A549 (cell line): ENCODE measurements around the gene SGO1. TPM values are rescaled to one million over a fixed set of nuclear protein-coding genes. Genes with fewer than 3 reads are reported as not detected.

Experiments
- ATAC-seq, 2 experiments: fragments of 200-7000 bp in 1 of 2; fragments of >200 bp in 1 of 2; cut with Nextera tagmentation in 1 of 2; cut with Tn5 transposase in 1 of 2; 3 replicates each; pipeline versions ENCODE4 v1.8.0 to v1.9.1; 2018 to 2020; ENCODE audit warnings: mild to moderate bottlenecking in 1 of 2, moderate library complexity in 1 of 2
- CTCF ChIA-PET: fragments of 300-600 bp; sonication (Branson Sonifier 250); formaldehyde crosslinking; extraction: SDS; loops from one replicate; lab custom pipeline; 2021; ENCODE audit warnings: antibody characterized with exemption, inconsistent platforms; lab: Yijun Ruan, JAX
- POLR2A ChIA-PET: fragments of 350-600 bp; formaldehyde crosslinking; extraction: SDS; loops from one replicate; lab custom pipeline; 2021; ENCODE audit warnings: antibody characterized with exemption, inconsistent platforms; lab: Yijun Ruan, JAX
- DNase-seq, 2 experiments: peaks; one replicate each; pipeline versions ENCODE4 v3.0.0 to v3.0.0-alpha.2; 2011 to 2016; ENCODE audit warnings: low read depth in 1 of 2, low spot score in 1 of 2
- FAIRE-seq: peaks from 2 replicates; lab custom pipeline; 2011; peaks lifted over from hg19 to GRCh38; lab: Jason Lieb, UNC
- H3K27ac ChIP-seq, 2 experiments: fragments of >200 bp; sonication (Bioruptor Twin); formaldehyde crosslinking; 3 replicates each; pipeline ENCODE4 v1.5.1; 2016 to 2017
- H3K4me1 ChIP-seq: fragments of >200 bp; sonication (Bioruptor Twin); formaldehyde crosslinking; 3 replicates; pipeline ENCODE4 v1.6.1; 2016
- H3K4me2 ChIP-seq: fragments of >200 bp; sonication (Bioruptor Twin); formaldehyde crosslinking; 3 replicates; pipeline ENCODE4 v1.6.1; 2016
- H3K4me3 ChIP-seq: fragments of >200 bp; sonication (Bioruptor Twin); formaldehyde crosslinking; 3 replicates; pipeline ENCODE4 v1.5.1; 2016
- H3K9me3 ChIP-seq: fragments of >200 bp; sonication (Bioruptor Twin); formaldehyde crosslinking; 3 replicates; pipeline ENCODE4 v1.6.1; 2016
- CBX8 ChIP-seq: fragments of 200-600 bp; sonication (generic); IDR thresholded peaks from 2 replicates; pipeline ENCODE4 v1.6.1; 2016
- CEBPB ChIP-seq, 2 experiments: fragments of >200 bp in 1 of 2; sonication (Bioruptor Twin) in 1 of 2; formaldehyde crosslinking in 1 of 2; IDR thresholded peaks; 2 replicates each; pipeline ENCODE4 v1.6.1; 2012 to 2016
- CHD2 ChIP-seq: fragments of 150-350 bp; IDR thresholded peaks from 2 replicates; pipeline ENCODE4 v1.6.1; 2014; ENCODE audit warnings: low read length; ENCODE audit not compliant: partially characterized antibody
- ESRRA ChIP-seq: fragments of 150-350 bp; IDR thresholded peaks from 2 replicates; pipeline ENCODE4 v1.6.1; 2014; ENCODE audit warnings: mild to moderate bottlenecking, low read length, borderline replicate concordance
- FOXS1 ChIP-seq: fragments of 250-450 bp; sonication (Bioruptor Pico); IDR thresholded peaks from 2 replicates; pipeline ENCODE4 v1.5.0; 2020; ENCODE audit warnings: mild to moderate bottlenecking, moderate library complexity
- HES2 ChIP-seq: fragments of >200 bp; sonication (Bioruptor Twin); formaldehyde crosslinking; IDR thresholded peaks from 2 replicates; pipeline ENCODE4 v1.6.1; 2016
- HEYL ChIP-seq: fragments of 250-450 bp; sonication (Bioruptor Pico); IDR thresholded peaks from 2 replicates; pipeline ENCODE4 v1.8.0; 2021; ENCODE audit warnings: mild to moderate bottlenecking, moderate library complexity
- HOXA7 ChIP-seq: fragments of 250-450 bp; sonication (Bioruptor Pico); IDR thresholded peaks from 2 replicates; pipeline ENCODE4 v1.5.0; 2020; ENCODE audit warnings: mild to moderate bottlenecking, moderate library complexity
- JUNB ChIP-seq: fragments of >200 bp; sonication (Bioruptor Twin); formaldehyde crosslinking; IDR thresholded peaks from 2 replicates; pipeline ENCODE4 v1.6.1; 2016
- KDM1A ChIP-seq: fragments of 200-600 bp; sonication (generic); IDR thresholded peaks from 2 replicates; pipeline ENCODE4 v1.6.1; 2016; ENCODE audit warnings: low read depth, mild to moderate bottlenecking
- KDM5A ChIP-seq: fragments of 200-600 bp; sonication (generic); IDR thresholded peaks from 2 replicates; pipeline ENCODE4 v1.6.1; 2016; ENCODE audit warnings: antibody characterized with exemption, mild to moderate bottlenecking
- MAZ ChIP-seq: fragments of 150-350 bp; IDR thresholded peaks from 2 replicates; pipeline ENCODE4 v1.6.1; 2014; ENCODE audit warnings: antibody characterized with exemption, low read depth, low read length, borderline replicate concordance
- MYC ChIP-seq: IDR thresholded peaks from 2 replicates; pipeline ENCODE4 v1.6.1; 2012; ENCODE audit warnings: mild to moderate bottlenecking, inconsistent platforms, low read length, improper control_type of control experiment, borderline replicate concordance
- PHF8 ChIP-seq: fragments of 200-600 bp; sonication (generic); IDR thresholded peaks from 2 replicates; pipeline ENCODE4 v1.6.1; 2016; ENCODE audit warnings: low read depth, mild to moderate bottlenecking, antibody characterized with exemption, moderate library complexity, borderline replicate concordance
- RAD21 ChIP-seq, 2 experiments: fragments of >200 bp in 1 of 2; sonication (Bioruptor Twin) in 1 of 2; formaldehyde crosslinking in 1 of 2; IDR thresholded peaks in 1 of 2; conservative IDR thresholded peaks in 1 of 2; 2 replicates in 1 of 2; 3 replicates in 1 of 2; pipeline ENCODE4 v1.6.1; 2012 to 2018; ENCODE audit warnings: inconsistent platforms in 1 of 2
- RCOR1 ChIP-seq: fragments of 150-350 bp; IDR thresholded peaks from 2 replicates; pipeline ENCODE4 v1.6.1; 2014; ENCODE audit warnings: antibody characterized with exemption, low read length, low read depth
- REST ChIP-seq: fragments of 200-600 bp; sonication (generic); IDR thresholded peaks from 2 replicates; pipeline ENCODE4 v1.6.1; 2016; ENCODE audit warnings: antibody characterized with exemption, mild to moderate bottlenecking, moderate library complexity
- RNF2 ChIP-seq: fragments of 200-600 bp; sonication (generic); IDR thresholded peaks from 2 replicates; pipeline ENCODE4 v1.6.1; 2016; ENCODE audit warnings: low read depth, mild to moderate bottlenecking, antibody characterized with exemption, moderate library complexity, borderline replicate concordance
- ZFP36 ChIP-seq: fragments of 450-650 bp; IDR thresholded peaks from 2 replicates; pipeline ENCODE4 v1.6.1; 2014; ENCODE audit warnings: borderline replicate concordance; ENCODE audit not compliant: partially characterized antibody
- ZNF302 ChIP-seq: fragments of 250-450 bp; sonication (Bioruptor Pico); IDR thresholded peaks from 2 replicates; pipeline ENCODE4 v1.9.0; 2021; ENCODE audit warnings: inconsistent platforms, mild to moderate bottlenecking, moderate library complexity
- WGBS: methylation state at CpG from one replicate; pipeline ENCODE4 v1.1.6; 2017; ENCODE audit errors: missing lambda C conversion rate; 5-methylcytosine and 5-hydroxymethylcytosine counted together
- polyA plus RNA-seq, 4 experiments: library from polyadenylated mRNA; depleted of rRNA in 3 of 4; stranded (reverse); fragments of >200 nt; fragmentation: RNase III in 1 of 4; extraction: RNeasy Plus Mini Kit Qiagen cat#74134 plus additional on column Dnase treatment in 1 of 4; gene quantifications; 2 replicates in 3 of 4; 3 replicates in 1 of 4; pipeline ENCODE4 v1.2.3, GENCODE V29; 2011 to 2017
- TF ChIP-seq, protein P1 (sequence below): fragments of 250-450 bp; sonication (Bioruptor Pico); IDR thresholded peaks from 2 replicates; pipeline ENCODE4 v1.5.0; 2021; ENCODE audit warnings: mild to moderate bottlenecking, moderate library complexity, borderline replicate concordance
- TF ChIP-seq, protein P2 (sequence below): fragments of >200 bp; sonication (Bioruptor Twin); formaldehyde crosslinking; IDR thresholded peaks from 3 replicates; pipeline ENCODE4 v1.5.1; 2016
- TF ChIP-seq, protein P3 (sequence below): fragments of >200 bp; sonication (Bioruptor Twin); formaldehyde crosslinking; IDR thresholded peaks from 3 replicates; pipeline ENCODE4 v1.6.1; 2016

SGO1 gene
- polyA plus RNA-seq, 2 of the 4 experiments (the other 2 are of a cell fraction), result 17.1 to 25.2 TPM

GRCh38 chr3:20232906-20233780, 47.1 kb upstream of the SGO1 start:
- ChIA-PET CTCF (no interaction called here), POLR2A (no interaction called here)
- DNase-seq, result no peak
- H3K4me3 ChIP-seq, result no peak overlapping the region
- 39% methylated on average over 2 of the region's 2 CpGs for WGBS
- TF ChIP-seq REST, result no peak
- TF ChIP-seq, protein P1, sequence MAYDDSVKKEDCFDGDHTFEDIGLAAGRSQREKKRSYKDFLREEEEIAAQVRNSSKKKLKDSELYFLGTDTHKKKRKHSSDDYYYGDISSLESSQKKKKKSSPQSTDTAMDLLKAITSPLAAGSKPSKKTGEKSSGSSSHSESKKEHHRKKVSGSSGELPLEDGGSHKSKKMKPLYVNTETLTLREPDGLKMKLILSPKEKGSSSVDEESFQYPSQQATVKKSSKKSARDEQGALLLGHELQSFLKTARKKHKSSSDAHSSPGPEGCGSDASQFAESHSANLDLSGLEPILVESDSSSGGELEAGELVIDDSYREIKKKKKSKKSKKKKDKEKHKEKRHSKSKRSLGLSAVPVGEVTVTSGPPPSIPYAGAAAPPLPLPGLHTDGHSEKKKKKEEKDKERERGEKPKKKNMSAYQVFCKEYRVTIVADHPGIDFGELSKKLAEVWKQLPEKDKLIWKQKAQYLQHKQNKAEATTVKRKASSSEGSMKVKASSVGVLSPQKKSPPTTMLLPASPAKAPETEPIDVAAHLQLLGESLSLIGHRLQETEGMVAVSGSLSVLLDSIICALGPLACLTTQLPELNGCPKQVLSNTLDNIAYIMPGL, result no peak
- TF ChIP-seq HEYL (CRISPR knock-in tag), result no peak
- TF ChIP-seq, protein P2, sequence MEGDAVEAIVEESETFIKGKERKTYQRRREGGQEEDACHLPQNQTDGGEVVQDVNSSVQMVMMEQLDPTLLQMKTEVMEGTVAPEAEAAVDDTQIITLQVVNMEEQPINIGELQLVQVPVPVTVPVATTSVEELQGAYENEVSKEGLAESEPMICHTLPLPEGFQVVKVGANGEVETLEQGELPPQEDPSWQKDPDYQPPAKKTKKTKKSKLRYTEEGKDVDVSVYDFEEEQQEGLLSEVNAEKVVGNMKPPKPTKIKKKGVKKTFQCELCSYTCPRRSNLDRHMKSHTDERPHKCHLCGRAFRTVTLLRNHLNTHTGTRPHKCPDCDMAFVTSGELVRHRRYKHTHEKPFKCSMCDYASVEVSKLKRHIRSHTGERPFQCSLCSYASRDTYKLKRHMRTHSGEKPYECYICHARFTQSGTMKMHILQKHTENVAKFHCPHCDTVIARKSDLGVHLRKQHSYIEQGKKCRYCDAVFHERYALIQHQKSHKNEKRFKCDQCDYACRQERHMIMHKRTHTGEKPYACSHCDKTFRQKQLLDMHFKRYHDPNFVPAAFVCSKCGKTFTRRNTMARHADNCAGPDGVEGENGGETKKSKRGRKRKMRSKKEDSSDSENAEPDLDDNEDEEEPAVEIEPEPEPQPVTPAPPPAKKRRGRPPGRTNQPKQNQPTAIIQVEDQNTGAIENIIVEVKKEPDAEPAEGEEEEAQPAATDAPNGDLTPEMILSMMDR, result no peak
- no peak for TF ChIP-seq MYC
- no peak for TF ChIP-seq CBX8
- TF ChIP-seq CHD2, result no peak
- TF ChIP-seq KDM5A, result no peak
- no peak for TF ChIP-seq ZFP36
- no peak for TF ChIP-seq ZNF302 (CRISPR knock-in tag)
- no peak for TF ChIP-seq HOXA7 (CRISPR knock-in tag)
- no peak for TF ChIP-seq RNF2
- no peak for TF ChIP-seq PHF8
- TF ChIP-seq MAZ, result no peak
- no peak for TF ChIP-seq KDM1A
- TF ChIP-seq FOXS1, result no peak
- no peak for TF ChIP-seq HES2
- no peaks in the 10 kb centered on the region for H3K4me1 ChIP-seq
- no peak for ATAC-seq
- FAIRE-seq, result no peak
- no peaks in the 10 kb centered on the region for H3K9me3 ChIP-seq
- no peak overlapping the region for H3K4me2 ChIP-seq
- no peak overlapping the region for H3K27ac ChIP-seq

- no peak for DNase-seq
- Histone ChIP-seq H3K4me1 (no peaks in the 10 kb centered on the region), H3K4me3 (no peak overlapping the region), H3K9me3 (no peaks in the 10 kb centered on the region), H3K4me2 (no peak overlapping the region), H3K27ac (no peak overlapping the region)
- ATAC-seq, result no peak
- TF ChIP-seq RAD21 (conservative IDR thresholded peaks at IDR 0.05 in 1 of 2, IDR thresholded peaks at IDR 0.05 in 1 of 2) (no peak), MYC (no peak), RCOR1 (no peak), JUNB (no peak), HEYL (CRISPR knock-in tag) (no peak), ZNF302 (CRISPR knock-in tag) (no peak), CEBPB (IDR thresholded peaks at IDR 0.05) (no peak), MAZ (no peak), ESRRA (no peak), CBX8 (no peak), KDM1A (no peak)
- TF ChIP-seq, protein P3, sequence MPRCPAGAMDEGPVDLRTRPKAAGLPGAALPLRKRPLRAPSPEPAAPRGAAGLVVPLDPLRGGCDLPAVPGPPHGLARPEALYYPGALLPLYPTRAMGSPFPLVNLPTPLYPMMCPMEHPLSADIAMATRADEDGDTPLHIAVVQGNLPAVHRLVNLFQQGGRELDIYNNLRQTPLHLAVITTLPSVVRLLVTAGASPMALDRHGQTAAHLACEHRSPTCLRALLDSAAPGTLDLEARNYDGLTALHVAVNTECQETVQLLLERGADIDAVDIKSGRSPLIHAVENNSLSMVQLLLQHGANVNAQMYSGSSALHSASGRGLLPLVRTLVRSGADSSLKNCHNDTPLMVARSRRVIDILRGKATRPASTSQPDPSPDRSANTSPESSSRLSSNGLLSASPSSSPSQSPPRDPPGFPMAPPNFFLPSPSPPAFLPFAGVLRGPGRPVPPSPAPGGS, result no peak
- TF ChIP-seq, protein P1, result no peak
- 5% methylated on average over 1 of the region's 1 CpG for WGBS
- no peak for FAIRE-seq
- ChIA-PET CTCF (no interaction called here), POLR2A (no interaction called here)
Measured at GRCh38 chr3:20230954-20231353, 44.9 kb upstream of the SGO1 start.
